GM23338 (cell line): ENCODE measurements around the gene ITPR3.

Experiments
- CREB1 ChIP-seq: fragments of 250-450 bp; sonication (Bioruptor Pico); IDR thresholded peaks from 2 replicates; pipeline ENCODE4 v1.5.0; 2020; ENCODE audit warnings: low read depth, mild to moderate bottlenecking, moderate library complexity
- EZH2 ChIP-seq: fragments of 200-600 bp; sonication (generic); IDR thresholded peaks from one replicate; pipeline ENCODE4 v1.8.0; 2017; ENCODE audit warnings: antibody characterized with exemption, mild to moderate bottlenecking, low read depth; ENCODE audit not compliant: unreplicated experiment
- JUNB ChIP-seq: IDR thresholded peaks from one replicate; pipeline ENCODE4 v1.6.1; 2016; ENCODE audit warnings: antibody characterized with exemption; ENCODE audit not compliant: unreplicated experiment
- POLR2AphosphoS5 ChIP-seq: IDR thresholded peaks from 2 replicates; pipeline ENCODE4 v1.6.1; 2016; ENCODE audit warnings: antibody characterized with exemption, low read depth
- REST ChIP-seq: IDR thresholded peaks from one replicate; pipeline ENCODE4 v1.6.1; 2018; ENCODE audit warnings: antibody characterized with exemption; ENCODE audit not compliant: unreplicated experiment
- TF ChIP-seq, protein P1 (sequence below), 2 experiments: fragments of 200-600 bp in 1 of 2; sonication (generic) in 1 of 2; conservative IDR thresholded peaks; 2 replicates each; pipeline versions ENCODE4 v1.5.1 to v1.6.1; 2016 to 2017; ENCODE audit warnings: antibody characterized with exemption in 2 of 2, low read depth in 2 of 2, mild to moderate bottlenecking in 2 of 2, moderate library complexity in 1 of 2

DNA sequence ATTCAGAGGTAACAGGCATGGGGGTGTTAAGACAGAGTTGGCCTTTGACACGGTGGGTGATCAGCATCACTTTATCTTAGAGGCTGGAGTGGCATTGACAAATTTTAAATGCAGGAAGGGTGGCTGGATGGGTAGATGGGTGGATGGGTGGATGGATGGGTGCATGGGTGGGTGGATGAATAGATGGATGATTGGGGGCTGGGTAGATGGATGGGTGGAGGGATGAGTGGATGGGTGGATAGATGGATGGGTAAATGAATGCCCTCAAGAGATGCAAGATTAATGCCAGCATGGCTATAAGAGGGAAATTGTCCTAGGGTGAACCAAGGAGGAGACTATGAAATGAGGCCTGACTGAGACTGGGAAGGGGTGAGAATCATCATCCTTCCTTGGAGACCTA is 18.4 kb downstream of the ITPR3 start:
- TF ChIP-seq, protein P1, sequence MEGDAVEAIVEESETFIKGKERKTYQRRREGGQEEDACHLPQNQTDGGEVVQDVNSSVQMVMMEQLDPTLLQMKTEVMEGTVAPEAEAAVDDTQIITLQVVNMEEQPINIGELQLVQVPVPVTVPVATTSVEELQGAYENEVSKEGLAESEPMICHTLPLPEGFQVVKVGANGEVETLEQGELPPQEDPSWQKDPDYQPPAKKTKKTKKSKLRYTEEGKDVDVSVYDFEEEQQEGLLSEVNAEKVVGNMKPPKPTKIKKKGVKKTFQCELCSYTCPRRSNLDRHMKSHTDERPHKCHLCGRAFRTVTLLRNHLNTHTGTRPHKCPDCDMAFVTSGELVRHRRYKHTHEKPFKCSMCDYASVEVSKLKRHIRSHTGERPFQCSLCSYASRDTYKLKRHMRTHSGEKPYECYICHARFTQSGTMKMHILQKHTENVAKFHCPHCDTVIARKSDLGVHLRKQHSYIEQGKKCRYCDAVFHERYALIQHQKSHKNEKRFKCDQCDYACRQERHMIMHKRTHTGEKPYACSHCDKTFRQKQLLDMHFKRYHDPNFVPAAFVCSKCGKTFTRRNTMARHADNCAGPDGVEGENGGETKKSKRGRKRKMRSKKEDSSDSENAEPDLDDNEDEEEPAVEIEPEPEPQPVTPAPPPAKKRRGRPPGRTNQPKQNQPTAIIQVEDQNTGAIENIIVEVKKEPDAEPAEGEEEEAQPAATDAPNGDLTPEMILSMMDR (conservative IDR thresholded peaks at IDR 0.05; ENCODE audit: low read depth in 2 of 2) = no peak
- TF ChIP-seq POLR2AphosphoS5 (no peak), EZH2 (no peak), REST (no peak), CREB1 (CRISPR knock-in tag) (no peak), JUNB (no peak)
